Measurements from ENCODE around the gene SNX25.

DNA sequence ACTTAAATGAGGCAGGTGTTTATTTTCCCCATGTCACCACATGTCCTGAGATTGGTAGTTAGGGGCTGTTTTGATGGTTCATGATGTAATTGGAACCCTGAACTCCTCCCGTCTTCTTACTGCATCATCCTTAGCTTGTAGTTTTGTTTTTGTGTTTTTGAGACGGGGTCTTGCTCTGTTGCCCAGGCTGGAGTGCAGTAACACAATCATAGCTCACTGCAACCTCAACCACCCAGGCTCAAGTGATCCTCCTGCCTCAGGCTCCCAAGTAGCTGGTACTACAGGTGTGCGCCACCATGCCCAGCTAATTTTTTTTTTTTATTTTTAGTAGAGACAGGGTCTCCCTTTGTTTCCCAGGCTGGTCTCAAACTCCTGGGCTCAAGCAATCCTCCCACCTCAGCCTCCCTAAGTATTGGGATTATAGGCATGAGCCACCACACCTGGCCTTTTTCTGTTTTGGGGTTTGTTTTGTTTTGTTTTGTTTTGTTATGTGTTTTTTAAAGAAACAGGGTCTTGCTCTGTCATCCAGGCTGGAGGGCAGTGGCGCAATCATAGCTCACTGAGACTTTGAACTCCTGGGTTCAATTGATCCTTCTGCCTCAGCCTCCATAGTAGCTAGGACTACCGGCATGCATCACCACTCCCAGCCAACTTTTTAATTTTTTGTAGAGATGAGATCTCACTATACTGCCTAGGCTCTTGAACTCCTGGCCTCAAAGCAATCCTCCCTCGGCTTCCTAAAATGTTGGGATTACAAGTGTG is 76.4 kb downstream of the SNX25 start:
- TF ChIP-seq, protein P1, sequence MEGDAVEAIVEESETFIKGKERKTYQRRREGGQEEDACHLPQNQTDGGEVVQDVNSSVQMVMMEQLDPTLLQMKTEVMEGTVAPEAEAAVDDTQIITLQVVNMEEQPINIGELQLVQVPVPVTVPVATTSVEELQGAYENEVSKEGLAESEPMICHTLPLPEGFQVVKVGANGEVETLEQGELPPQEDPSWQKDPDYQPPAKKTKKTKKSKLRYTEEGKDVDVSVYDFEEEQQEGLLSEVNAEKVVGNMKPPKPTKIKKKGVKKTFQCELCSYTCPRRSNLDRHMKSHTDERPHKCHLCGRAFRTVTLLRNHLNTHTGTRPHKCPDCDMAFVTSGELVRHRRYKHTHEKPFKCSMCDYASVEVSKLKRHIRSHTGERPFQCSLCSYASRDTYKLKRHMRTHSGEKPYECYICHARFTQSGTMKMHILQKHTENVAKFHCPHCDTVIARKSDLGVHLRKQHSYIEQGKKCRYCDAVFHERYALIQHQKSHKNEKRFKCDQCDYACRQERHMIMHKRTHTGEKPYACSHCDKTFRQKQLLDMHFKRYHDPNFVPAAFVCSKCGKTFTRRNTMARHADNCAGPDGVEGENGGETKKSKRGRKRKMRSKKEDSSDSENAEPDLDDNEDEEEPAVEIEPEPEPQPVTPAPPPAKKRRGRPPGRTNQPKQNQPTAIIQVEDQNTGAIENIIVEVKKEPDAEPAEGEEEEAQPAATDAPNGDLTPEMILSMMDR (conservative IDR thresholded peaks at IDR 0.05; ENCODE audit: low read depth, low read length) = no peak
- no peak for TF ChIP-seq EZH2 (IDR thresholded peaks at IDR 0.05; ENCODE audit: borderline replicate concordance, low read depth, low read length, poor library complexity, severe bottlenecking)

All from A673 (cell line).